Activated CD4-positive, CD25-positive, alpha-beta regulatory T cell treated with anti-CD3 and anti-CD28 coated beads, Interleukin-2, amount 50 U/mL, for 24 hours (primary cell): ENCODE results near the gene NAA10.

Experiments used
- ATAC-seq, 2 donors: fragments of 150-1000 bp; cut with Tn5 transposase; one replicate each; pipeline ENCODE4 v1.10.0; 2021; ENCODE audit warnings: mild to moderate bottlenecking in 1 of 2, moderate library complexity in 1 of 2

Gene NAA10

DNA sequence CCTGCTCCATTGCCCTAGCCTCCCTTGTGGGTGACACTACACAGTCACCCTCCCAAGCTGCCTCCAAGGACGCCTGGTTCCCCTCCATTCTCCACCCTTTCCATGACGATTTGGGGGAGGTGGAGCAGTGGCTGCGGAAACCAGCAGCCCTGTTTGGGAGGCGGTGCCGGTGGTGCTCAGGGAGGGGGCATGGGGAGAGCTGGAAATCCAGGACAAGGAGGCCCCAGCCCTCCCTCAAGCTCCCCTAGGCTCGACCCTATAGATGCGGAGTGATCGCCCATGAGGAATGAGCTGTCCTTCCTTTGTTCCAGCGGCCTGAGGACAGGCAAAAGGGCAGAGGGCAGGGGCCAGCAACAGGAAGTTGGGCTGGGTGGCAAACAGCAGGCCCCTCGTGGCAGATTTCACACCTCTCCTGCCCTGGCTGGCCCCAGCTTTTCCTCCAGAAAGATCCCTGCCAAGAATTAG lies 13.2 kb upstream of the NAA10 start:
- no peak for ATAC-seq

DNA sequence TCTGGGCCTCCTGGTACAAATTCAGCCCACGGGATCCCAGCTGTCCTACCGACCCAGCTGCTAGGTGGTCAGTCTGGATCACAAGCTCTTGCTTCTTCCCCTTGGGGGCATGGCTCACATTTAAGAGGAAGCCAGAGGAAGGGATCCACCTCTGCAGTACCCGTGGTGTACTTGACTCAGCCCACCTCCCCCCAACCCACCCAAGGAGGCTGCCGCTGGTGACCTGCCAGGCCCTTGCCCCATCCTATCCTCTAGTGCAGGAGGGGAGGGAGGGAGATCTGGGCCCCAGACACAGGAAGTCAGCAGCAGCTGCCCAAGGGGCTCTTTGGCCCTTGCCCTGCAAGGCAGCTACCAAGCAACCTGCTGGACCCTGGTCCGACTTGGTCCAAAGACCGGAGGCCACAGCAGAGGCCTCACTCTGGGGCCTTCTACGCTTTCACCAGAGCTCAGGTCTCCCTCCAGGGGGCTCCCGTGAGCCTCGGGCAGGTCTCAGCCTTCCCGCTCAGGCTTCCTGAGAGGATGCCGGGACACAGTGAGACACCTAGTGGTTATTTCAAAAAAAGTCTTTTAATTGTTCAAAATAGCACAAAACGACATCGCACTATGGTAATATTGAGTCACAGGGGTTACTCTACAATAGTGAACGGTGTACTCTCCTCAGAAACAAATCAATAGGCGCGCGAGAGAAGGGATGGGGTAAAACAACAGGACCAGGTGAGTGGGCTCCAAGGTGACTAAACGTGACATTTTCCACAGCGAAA lies 12.4 kb upstream of the NAA10 start:
- ATAC-seq: peak; percentile 80 to 82

DNA sequence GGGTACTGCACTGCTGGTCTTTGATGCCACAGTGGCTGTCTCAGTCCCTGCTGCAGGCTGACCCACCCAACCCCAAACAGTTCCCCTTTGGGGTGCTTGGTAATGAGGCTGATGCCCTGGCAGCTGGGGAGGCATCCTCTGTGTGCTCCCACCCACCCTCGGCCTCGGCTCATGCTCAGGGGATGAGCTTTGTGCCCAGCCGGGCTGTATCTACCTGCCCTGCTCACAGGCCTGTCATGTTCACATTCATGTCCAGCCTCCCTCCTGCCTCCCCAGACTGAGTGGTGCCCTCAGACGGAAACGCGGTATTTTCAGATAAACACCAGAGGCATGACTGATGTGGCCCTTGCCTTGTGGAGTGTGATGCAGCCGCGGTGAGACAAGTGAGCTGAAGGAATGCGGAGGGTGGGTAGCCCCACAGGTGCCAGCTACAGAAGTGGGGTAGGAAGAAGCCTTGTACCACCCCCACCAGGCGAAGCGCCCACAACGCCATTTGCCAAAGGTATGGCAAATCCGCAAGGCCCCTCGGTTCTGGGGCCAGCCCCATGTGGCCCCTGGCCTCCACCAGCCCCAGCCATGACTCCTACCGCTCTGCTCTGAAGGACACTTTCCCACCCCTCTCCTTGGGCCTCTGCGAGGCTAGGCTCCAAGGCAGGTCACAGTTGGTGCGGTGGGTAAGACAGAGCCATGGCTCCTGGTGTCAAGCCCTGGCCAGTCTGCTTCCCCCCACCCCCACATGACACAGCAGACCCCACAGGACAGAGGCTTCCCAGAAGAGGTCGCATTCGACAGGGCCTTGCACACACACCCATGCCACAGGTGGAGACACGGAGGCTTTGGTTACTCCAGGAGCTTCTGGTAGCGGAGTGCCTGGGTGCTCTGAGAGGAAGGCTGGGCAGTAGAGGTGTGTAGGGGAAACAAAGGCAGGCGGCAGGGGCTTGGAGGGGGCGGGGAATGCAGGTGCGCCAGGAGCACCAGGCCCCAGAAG lies 11.4 kb upstream of the NAA10 start:
- no peak for ATAC-seq

DNA sequence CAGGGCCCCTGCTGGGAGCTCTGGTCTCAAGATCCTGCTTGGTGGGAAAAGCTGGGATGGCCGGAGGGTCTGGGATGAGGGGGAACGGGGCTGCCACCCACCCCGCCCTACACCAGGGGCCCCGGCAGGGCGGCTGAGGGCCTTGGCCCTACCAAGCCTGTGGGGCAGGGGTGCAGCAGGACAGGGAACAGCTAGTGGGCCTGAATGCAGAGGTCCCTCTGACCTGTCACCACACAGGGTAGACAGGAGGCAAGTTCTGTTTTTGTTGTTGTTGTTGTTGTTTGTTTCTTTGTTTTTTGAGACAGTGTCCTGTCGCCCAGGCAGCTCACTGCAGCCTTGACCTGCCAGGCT lies 9.9 kb upstream of the NAA10 start:
- ATAC-seq: peak in 1 of 2 donors; percentile 10

DNA sequence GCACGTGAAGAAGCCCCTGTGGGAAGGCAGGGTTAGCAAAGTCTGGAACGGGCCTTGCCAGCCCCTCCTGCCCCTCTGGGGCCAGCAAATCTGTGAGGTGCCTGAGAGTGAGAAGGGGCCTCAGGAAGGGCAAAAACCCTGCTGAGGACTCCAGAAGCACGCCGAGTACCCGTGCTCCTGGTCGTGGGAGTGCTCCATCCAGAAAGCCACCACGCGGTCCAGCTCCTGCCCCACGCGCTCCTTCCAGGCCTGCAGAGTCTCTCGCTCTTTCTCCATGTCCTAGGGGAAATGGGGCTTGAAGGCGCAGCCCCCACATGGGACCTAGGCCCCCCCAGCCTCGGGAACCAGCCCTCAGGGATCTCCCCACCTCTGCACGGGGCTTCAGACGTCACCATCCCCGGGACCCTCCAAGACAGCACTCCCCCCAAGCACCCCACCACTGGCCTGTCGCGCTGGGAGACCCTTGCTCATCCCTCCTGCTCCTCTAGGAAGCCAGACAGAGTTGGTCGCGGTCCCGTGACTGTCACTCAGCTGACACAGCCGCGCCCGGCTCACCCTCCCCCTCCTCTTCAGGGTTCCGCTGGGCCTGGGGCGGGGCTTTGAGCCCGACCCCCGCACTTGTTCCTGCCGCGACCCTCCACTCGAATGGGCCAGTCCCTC lies 9.4 kb upstream of the NAA10 start, which contains the start of gene RENBP:
Gene RENBP, minus strand, starts transcription at position 504 of the 660 bp plus-strand sequence. Its CDS starts 33 bp downstream, at position 471.
- ATAC-seq: peak; percentile 36 to 51

DNA sequence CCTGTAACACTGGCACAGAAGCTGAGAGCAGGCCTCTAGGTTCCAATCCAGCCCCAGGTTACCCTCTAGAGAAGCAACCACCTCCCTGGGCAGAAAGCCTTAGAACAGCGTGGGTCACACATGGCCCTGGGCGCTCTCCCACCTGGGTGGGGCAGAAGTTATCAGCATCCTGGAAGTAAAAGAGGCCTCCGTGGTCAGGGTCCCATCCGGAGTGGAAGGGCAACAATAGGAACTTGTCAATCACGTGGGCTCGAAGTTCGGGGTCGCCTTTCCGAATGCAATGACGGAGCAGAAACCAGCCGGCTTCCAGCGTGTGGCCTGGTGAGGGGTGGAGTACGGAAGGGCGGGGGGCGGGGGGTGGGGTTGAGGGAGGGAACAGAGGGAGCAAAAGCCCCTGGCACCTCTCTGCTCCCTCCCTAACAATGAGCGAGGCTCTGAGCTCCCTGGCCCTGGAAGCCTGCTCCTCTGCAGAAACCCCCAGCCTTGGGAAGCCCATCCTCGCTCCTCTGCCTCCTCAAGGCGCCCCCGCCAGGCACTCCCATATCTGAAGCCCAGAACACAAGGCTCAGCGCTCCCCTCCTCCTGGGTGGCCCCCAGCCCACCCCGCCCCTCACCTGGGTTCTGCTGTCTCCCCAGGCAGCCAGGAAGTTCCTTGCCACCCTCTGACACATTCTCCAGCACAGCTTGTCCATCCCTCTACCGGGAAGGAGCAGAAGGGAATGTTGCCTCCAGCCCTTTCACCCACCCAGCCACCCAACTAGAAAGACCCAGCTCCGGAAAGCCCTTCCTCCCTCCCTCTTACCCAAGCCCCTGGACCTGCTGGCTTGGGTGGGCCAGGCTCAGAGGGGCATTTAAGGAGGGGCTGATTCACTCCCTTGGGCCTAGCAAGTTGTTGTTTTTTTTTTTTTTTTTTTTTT lies 6.8 kb upstream of the NAA10 start:
- no peak for ATAC-seq

DNA sequence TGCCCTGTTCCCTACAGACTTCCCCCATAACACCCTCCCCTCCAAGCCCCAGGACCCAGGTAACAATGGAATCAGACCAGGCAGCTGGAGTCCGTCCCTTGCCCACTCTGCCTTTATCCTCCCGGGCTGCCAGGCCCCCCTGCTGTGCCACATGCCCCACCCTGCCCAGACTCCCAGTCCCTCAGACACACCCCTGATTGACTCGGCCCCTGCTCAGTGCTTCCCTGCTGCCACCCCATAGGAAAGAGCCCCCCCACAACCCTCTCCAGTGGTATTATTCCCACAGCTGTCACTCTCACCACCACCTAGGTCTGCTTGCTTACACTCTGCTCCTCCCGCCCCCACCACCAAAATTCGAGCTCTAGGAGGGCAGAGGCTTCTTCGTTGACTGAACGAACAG lies 4.7 kb upstream of the NAA10 start:
- ATAC-seq: no peak

DNA sequence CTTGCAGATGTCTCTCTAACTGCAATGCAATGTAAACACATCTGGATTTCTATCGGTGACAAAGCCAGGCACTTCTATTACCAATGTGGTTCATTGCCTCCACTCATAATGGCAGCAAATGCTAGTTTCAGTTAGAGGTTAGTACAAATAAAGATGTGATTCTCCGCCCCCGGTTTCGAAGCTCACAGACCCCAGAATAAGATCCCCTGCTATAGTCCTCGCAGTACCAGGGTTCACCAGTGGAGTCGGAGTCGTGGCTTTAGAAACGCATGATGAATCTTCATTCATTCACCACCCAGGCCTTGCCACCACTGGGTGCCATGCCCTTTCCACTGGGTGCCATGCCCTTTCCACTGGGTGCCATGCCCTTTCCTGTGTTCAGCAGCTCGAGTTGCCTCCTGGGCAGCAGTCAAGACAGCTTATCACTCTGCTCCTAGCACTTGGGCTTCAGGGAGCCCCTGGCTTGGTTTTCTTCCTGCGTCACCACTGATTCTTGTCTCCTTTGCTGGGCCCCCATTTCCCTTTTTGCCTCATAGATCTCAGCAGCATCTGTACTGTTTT lies 3.5 kb upstream of the NAA10 start:
- ATAC-seq: no peak

DNA sequence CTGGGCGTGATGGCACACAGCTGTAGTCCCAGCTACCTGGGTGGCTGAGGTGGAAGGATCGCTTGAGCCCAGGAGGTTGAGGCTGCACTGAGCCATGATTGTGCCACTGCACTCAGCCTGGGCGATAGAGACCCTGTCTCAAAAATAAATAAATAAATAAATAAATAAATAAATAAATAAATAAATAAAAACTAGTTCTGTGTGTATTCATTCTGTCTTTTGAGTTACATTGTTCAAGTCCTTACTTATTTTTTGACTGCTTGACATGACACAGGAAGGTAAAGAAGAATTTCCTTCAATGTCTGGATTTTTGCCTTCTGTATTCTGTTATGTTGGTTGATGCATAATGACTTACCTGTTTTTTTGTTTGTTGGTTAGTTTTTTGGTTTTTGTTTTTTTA lies 2.2 kb upstream of the NAA10 start:
- ATAC-seq: no peak

DNA sequence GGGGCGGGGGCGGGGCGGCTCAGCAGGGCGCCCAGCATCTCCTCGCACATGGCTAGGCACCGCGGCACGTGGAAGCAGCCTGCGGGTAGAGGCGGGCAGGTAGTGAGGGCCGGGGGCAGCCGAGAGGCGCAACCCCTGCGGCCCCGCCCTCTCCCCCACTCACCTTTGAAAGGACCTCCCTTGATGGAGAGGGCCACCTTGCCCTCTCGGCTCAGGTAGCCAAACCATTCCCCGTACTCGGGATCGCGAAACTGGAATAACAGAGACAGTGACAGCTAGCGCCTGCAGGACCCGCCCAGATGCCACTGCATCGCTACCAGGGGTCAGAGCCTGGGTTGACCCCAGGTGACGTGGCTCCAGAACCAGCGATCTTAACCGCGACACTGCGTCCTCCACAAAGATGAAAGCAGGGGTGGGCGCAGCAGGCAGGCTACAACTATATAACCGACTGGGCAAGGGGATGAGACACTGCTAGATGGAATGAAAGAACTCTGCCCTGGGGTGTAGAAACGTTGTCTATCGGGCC lies 552 bp upstream of the NAA10 start:
- peak in 1 of 2 donors; percentile 1 for ATAC-seq

DNA sequence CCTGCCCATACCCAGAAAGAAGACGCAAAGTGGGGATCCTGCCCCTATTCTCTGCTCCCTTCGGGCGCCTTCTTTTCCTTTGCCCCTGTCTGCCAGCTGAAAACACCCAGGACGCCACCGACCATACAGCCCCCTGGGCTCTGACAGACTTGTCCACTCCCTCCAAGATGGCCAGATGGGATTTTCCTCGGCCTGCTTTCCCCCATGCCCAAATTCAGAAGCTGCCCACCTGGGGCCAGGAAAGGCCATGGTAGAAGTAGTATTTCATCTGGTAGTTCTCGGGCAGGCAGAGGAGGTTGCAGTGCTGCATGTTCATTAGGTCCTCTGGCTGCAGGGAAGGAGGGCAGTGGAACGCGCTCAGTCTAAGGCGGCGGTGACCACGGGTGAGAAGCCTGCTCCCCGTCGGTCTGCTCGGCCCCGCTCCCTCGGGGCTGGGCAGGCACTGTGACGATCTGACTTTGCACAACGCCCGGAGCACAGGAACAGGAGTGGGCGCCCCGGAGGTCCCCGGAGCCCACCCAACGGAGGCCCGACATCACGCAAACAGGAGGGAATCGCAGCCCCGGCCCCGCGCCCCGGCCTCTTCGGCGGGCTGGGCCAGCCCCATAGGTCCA lies 582 bp downstream of the NAA10 start:
- peak; percentile 5 to 8 for ATAC-seq

DNA sequence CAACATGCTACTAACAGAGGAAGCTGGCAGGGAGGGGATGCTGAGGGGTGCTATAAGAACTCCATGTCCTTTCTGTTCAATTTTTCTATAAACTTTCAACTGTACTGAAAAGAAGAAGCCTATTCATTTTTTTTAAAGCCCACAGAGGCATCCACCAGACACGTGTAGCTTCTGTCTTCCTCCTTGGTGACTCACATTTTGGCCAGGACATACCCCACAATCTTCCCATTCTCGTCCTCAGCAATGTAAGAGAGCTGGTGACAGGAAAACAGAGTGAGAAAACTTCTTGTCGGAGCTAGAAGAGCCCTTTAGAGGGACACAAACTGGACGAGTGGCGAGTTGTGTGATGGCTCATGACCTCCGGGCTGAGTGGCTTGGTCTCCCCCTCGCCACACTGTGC lies 1.1 kb downstream of the NAA10 start:
- ATAC-seq: no peak

DNA sequence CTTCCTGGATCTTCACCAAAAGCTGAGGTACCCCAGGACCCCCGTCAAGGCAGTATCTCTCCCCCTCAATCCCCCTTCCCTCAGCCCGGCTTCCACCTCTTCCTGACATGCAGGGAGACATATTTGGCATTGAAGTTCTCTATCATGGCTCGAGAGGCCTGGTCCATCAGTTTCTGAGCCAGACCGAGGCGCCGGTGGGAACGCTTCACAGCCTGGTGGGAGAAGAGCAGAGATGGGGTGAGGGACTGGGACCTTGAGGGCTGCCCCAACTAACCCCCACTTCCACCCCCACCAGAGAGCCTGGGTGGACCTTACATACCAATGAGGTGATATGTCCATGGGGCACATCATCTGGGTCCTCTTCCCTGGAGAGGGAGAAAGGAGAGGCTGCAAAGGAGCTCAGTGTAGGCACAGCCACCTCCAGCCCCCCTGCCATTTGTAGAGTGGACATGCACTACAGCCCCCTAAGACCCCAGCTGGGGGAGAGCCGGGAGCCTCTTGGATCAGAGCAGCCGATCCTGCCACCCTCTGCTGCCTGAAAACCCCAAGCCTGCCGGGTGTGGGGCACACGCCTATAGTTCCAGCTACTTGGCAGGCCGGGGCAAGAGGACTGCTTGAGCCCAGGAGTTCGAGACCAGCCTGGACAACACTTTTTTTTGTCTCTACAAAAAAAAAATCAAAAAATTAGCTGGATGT lies 2.5 kb downstream of the NAA10 start:
- ATAC-seq: no peak

DNA sequence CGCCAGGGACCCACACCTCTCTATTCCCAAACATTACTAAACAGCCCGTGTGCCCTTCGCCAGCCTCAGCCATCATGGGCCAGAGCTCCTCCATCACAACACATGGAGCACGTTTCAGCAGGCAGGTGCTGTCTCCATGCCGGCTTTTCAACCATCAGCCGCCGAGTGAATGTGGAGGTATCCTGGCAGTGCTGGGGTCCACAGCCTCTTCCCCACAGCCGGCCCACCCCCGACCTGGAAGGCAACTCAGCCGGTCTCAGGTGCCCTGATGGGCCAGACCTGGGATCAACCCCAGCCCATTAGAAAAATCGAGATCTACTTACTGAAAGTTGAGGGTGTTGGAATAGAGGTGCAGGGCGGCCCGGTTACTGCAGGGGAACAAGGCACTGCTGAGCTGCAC lies 3.1 kb downstream of the NAA10 start:
- ATAC-seq: no peak

DNA sequence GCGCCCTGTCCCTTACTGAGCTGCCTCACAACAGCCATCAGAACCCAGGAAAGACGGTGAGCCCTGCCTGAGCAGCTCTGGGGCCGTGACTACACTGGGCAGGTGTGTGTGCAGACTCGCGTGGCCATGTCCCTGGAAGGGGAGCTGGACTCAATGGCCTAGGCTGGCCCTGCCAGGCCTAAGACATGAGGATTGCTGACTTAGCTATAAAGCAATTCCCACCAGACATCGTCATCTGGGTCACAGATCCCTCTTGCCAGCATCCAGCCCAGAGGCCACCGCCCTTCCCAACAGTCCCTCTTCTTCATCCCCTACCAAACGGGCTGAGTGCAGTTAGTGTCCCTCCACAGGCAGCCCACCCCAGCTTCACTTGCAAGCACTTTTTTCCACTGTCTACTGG lies 3.7 kb downstream of the NAA10 start:
- ATAC-seq: no peak

DNA sequence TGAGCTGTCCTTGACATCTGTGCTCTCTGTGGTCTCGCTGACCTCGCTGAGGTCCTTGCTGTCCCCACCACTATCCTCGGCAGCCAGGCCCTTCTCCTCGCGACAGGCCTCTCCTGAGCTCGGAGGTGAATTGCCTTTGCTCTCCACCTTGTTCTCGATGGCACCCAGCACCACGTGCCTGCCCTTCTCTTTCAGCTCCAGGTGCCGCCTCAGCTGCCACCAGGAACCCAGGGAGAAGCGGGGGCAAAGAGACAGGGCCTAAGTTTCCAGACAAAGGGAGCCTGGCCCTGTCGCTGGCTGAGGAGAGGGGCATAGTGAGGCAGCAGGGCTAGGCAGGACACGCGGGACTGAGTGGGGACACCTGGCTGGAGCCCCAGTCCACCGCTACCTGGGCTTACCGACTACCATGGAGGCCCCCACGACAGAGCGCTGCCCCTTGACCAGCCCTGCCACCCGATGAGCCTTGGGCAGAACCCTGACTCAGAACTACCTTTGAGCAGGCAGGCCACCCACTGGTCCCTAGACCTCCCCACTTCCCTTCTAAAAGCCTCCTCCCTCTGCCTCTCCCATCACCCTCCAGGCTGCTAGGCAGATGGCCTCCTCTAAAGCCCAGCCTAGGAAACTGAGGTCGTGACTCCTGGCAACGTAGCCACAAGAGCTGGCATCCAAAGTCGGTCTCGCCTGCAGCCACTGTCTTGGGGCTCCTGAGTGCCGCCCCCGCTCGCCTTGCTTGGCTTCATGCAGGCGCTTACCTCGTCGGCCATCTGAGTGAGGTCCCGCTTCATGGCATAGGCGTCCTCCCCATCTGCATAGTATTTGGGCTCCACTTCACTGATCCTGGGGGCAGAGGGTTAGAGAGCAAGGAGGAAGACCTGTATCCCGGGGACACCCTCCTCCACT lies 4.6 kb downstream of the NAA10 start:
- ATAC-seq: no peak

DNA sequence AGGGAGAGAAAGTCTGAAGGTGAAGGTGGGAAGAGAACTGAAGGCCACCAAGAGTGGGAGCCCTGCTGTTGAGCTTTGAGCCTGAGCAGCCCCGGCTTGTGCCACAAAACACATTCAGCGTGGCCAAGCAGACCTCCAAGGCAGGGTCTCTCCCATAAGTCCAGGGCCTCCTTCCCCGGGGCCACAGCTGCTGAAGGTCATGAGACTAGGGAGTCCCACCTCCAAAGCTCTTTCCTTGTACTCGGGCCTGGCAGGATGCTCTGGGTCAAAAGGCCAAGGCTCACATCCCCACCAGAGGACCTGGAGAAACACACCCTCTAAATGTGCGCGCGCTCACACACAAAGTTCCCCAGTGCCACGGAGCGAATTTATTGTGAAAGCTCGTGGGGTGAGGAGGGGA lies 5.3 kb downstream of the NAA10 start:
- no peak for ATAC-seq

DNA sequence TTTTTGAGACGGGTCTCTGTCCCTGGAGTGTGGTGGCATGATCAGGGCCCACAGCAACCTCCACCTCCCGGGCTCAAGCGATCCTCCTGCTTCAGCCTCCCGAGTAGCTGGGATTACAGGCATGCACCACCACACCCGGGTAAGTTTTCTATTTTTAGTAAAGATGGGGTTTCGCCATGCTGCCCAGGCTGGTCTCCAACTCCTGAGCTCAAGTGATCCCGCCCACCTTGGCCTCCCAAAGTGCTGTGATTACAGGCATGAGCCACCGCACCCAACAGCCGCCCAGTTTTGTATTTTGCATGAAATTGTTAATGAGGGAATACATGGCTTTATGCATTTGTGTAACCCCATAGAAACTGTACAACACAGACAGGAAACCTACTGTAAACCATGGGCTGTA lies 6.0 kb downstream of the NAA10 start:
- ATAC-seq: no peak
